IPS-NIHi7 (cell line): ENCODE results near the gene MGMT.

Experiments used
- DNase-seq: peaks from one replicate; pipeline ENCODE4 v3.0.0; 2012; ENCODE audit warnings: mixed read lengths; ENCODE audit errors: extremely low spot score

MGMT gene

DNA sequence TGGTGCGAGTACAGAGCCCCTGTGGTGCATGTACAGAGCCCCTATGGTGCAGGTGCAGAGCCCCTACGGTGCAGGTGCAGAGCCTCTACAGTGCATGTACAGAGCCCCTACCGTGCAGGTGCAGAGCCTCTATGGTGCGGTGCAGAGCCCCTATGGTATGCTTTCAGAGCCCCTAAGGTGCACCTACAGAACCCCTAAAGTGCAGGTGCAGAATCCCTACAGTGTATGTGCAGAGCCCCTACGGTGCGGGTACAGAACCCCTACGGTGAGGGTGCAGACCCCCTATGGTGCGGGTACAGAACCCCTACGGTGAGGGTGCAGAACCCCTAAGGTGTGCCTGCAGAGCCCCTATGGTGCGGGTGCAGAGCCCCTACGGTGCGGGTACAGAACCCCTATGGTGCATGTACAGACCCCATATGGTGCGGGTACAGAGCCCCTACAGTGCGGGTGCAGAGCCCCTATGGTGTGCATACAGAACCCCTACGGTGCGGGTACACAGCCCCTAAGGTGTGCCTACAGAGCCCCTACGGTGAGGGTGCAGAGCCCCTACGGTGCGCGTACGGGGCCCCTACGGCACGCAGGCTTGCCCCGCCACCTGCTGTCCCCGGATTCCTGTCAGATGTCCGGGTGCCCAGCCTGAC is 53.5 kb downstream of the MGMT start:
- DNase-seq, result no peak

DNA sequence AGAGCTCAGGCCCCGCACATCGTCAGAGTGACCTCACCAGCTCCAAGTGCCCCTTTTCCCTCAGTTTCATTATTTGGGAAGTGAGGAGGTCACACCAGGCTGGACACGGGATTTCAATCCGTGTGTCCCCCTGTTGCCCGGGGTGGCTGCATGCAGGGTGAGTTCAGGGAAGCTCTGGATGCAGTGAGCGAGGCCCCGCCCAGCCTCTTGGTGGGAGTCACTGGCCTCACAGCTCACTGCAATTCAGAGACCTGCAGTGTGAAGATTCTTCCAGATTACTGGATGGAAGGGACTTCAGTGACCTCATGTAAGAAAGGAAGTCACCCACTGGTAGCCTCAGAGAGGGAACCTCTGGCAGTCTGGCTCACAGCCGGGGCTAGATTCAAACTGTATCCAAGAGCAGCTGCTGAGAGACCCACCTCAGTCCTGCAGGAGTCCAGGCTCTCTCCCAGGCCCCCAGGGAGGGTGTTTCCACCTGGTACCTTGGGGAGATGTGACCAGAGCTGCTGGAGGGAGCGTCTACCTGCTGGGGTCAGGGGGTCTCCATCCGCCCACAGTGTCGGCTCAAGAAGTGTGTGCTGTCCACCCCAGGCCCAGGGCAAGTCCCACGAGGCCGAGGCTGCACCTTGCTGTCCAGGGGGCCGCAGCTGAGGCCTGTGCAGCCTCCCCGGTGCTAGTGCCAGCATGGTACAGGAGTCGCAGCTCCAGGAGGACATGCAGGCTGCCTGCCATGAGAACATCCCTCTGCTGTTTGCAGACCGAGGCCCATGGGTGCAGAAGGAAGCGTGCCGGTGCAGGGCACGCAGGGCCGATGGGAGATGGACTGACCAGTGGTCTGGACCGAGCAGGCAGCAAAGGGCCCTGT is 54.4 kb downstream of the MGMT start:
- no peak for DNase-seq

DNA sequence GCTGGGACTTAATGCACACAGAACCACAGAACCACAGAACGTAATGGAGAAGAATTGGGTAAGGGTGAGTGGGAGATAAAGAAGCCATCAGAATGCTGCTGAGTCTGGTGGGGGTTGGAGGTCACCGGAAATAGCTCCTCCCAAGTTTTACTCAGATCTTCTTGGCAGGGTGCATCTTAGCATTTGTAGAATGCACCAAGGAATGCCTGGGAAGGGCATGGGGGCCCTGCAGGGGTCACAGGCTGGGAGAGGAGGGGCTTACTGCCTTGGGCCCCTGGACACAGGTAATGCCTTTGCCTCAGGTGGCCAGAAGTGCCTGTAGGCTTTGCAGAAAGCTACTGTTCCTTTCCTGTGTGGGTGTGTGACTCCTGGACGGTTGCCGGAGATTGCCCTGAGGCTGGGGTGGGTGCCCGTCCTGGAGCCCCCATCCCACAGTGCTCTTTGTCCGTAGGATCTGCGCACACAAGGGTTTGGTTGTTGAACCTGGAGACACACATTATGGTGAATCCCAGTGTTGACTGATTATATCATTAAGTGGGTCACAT is 55.1 kb downstream of the MGMT start:
- peak; percentile 56 for DNase-seq

DNA sequence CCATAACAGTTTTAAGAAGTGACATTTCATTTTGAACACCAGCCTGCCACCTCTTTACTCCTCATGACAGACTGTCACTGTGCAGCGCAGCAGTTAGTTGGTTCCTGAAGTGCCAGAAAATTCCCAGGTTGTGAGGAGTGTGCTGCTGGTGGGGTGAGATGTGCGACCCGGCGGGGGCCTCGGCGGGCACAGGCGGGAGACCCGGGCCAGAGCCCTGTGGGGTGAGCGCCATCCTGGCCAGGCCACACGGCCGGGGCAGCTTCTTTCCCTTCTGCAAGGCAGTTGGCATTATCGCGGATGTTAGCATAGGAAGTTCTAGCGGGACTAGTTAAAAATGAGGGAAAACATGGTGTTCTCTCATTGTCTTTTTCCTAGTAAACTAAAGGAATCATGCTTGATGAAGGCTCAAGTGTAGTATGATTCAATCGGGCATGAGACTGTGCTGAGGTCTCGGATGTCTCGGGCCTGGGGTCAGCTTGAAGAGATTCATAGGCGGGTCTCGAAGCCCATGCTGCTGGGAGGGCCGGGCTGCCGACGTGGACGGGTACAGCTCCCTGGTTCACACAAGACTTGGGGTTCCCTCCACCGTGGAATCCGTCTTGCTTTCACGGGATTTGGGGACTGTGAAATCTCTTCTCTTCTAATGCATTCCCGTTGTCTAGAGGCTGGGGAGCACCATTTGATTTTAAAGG is 56.1 kb downstream of the MGMT start:
- no peak for DNase-seq

DNA sequence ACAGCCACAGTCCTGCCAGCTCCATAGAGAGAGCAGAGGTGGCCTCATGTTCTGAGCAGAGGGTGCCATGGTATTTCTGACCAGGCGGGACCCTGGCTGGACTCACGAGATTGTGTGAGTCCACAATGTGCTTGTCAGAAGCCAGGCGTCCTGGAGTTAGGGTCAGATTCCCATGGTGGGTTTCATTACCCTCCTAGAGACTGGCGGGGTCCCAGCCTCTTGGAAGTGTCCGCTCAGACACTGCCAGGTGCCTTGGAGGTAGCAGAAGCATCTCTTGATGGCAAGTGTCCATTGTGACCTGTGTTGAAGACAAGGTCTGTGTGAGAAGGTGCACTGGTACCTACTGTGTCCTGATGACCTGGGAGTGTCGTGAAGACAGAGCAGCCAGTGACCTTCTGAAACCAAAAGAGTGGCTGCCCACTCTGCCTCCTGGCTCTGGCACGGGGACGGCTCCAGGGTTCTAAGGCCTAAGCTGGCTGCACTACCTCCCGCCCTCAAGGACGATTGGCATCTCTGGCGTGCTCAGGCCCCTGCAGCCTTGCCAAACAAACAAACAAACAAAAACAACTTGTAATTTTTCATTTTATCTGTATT is 56.8 kb downstream of the MGMT start:
- DNase-seq, result no peak

DNA sequence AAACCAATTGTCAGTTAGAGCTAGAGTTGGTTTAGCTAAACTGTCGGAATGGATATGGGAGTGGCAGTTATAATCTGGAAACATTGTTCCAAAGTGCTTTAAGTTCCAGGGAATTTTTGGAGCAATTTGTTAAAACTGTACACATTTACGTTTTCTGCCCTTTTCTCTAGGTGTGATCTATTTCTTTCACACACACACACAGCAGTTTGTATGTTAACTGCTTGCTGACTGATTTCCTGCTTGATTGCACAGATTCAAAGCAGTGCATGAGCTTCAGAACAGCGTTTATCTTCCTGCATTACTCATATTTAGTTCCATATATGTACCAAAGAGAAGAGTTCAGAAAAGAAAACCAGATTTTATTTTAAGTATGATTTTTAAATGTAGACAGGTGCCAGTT is 57.9 kb downstream of the MGMT start:
- no peak for DNase-seq

DNA sequence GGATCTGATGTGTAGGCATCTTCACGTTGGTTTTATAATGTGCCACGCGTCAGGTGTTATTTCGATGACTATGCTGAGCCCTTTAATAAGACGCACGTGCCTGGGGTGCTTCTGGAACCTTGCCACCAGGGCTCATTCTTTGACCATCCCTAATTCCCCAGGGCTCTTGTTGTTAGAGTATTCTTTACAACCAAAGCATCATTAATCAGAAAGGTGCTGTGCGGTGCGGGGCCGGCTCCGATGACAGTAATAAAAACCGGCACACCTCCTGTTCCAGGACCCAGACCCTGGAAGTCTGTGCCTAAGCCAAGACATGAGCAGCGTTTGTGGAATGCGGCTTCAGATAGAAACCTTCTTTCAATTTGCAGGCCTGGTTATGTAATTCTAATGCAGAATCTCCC is 58.4 kb downstream of the MGMT start:
- DNase-seq, result no peak

DNA sequence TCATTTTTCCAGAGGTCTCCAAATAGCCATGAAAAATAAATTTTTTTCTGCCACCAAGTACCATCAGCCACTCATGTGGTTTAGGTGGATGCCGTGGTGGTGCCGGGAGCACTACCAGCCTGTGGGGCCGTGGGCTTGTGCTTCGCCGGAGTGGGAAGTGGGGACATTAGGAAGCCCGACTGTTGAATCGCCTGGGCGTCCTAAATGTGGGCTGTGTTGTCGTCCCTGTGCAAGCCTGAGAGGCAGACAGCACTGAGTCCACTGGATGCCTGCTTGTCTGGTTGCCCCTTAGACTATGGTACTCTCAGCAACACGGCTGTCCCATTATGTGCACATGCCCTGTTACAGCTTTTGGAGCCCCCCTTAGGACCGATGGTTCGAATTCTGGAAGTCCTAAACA is 59.9 kb downstream of the MGMT start:
- no peak for DNase-seq

DNA sequence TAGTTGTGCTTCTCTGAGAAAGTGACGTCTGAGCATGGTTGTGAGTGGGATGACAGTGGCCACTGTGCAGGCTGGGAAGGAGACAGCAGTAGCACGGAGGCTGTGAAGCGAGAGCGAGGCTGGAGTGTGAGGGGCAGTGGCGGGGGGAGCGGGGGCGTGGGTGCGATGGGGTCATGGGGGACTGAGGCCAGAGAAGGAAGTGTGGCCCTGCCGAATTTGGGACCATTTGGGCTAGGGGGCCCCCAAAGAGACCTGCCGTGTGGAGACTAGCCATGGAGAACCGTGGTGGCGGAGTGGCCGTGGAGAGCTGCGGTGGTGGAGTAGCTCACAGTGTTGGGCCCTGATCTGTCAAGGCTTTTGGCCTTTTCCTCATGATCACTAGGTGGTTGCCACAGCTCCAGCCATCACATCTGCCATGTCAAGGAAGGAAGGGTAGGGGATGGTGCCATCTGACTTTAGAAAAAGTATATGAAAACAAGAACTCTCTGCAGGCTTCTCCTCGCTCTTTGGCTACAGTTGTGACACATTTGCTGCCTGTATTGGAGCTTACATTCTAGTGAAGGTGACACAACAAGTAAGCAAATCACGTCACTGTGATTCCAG is 61.4 kb downstream of the MGMT start:
- no peak for DNase-seq

DNA sequence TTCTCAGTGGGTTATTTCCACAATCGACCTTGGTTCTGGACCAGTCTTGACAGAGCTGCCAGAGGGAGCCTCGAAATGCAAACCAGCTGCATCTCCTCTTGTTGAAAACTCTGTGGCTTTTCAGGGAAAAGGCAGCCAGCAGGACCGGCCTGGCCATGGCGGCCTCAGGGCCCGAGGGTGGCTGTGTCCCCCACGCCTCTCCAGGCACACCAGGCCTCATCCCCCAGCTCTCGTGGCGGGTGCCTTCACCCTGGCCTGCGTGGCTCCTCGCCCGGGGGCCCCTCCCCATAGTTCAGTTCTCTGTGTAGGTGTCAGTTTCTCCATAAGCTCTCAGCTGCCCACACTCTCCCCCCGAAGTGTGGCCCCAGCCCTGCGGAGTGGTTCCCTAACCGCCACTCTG is 63.5 kb downstream of the MGMT start:
- no peak for DNase-seq

DNA sequence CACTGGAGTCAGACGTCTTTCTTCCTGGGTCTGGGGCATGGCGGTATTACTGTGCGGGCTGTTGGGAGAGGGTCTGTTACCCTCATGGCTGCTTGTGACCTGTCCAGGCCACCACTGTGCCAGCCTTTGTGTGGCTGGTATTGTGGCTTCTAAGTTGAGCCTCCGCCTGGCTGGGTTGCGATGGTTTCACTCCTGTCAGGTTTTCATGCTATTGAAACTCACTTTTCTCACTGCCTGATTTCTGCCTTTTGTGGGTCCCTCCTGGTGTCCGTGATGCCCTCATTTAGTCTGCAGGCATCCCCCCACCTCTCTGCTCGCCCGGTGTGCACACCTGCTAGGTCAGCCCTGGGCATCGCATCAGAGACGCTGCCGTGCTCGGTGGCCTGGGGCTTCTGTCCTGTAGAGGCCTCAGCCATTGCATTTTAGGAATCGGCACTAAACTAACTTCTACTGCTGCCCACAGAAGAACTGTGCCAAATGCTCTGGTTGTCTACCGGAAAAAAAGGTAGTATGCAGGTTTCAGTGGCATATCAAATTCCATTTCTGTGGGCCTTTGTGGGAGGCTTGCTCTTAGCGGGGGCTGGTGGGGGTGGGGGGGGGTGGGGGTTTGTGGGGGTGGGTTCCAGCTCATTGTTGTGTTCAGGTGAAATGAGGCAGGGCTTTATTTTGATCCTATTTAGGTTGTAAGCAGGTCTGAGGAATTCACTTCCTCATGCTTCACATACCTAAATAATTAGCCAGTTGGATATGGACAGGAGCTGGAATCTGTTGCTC is 64.3 kb downstream of the MGMT start:
- peak; percentile 46 for DNase-seq

DNA sequence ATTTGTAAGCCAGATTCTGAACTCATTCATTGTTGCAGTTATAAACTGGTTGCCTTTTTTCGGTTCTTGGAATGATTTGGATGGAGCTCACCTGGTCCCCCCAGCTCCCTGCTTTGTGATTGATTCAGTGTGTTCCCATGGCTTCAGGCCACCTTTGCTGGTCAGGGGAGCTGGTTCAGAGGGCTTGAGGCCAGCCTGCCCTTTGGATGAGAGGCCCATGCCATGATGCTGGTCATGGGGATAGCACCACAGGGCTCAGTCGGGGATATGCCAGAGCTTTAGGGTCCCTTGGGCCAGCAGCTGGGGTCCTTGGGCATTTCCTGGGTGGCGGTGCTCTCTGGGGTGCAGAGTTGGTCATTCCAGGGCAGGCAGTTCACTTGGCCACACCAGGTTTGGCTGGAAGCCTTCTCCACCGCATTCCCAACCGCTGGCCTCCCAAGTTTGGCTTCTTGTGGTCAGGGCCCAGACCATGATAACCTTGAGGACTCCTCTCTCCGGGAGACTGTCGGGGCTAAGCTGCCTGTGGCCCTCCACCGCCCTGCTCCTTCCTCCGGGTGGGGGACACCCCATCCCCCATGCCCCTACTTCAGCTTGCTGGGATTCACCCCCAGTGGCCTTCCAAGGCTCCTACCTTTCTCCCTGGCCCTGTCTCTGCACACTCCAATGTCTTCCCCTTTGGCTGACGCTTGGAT is 65.1 kb downstream of the MGMT start:
- no peak for DNase-seq

DNA sequence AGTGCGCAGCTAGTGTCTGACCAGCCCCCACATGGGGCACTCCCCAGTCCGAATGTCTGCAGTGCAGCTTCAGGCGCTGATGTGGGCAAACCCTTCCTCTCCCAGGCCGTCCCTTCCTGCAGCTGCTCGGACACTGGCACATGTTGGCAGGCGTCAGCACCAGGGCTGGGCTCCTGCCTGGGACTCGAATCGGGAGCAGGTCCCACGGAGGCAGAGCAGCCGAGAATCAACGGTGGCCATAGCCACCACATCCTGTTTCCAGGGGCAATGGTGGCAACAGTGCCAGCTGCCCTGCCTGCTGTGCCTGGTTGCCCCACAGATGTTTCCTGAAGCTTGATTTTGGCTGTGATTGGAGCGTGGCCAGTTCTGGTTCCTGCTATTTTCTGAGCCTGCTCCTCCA is 65.8 kb downstream of the MGMT start:
- DNase-seq, result no peak

DNA sequence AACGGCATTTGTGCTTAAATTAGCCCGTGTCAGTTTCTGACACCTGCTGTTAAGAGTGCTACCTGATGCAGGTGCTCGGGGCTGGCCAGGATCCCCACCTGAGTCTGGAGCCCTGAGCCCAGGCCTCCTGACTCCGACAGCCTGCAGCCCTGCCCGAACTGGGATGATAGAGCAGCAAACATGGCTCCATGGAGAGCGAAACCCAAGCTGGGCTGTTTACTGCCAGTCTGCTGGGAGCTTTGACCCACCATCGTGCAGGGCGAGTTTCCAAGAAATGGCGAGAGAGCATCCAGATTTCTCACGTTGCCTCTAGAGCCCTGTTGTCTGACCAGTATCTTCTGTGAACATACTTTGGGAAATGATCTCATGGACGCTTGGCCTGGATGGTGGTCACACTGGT is 66.2 kb downstream of the MGMT start:
- DNase-seq, result no peak

DNA sequence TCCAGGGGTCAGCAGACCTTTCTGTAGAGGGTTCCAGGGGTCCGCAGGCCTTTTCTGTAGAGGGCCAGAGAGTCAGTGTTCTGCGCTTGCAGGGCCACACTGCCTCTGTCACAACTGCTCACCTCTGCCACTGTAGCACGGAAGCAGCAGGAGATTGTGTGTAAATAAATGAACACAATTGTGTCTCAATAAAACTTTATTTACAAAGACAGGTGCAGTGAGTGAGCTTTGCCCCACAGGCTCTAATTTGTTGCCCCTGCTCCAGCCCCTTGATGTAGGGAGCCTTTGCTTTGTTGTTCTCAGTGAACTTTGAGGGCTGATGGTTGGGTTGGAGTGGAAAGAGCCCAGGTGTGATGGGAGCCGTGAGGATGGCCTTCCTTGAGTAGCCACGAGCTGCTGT is 67.8 kb downstream of the MGMT start:
- DNase-seq, result no peak

DNA sequence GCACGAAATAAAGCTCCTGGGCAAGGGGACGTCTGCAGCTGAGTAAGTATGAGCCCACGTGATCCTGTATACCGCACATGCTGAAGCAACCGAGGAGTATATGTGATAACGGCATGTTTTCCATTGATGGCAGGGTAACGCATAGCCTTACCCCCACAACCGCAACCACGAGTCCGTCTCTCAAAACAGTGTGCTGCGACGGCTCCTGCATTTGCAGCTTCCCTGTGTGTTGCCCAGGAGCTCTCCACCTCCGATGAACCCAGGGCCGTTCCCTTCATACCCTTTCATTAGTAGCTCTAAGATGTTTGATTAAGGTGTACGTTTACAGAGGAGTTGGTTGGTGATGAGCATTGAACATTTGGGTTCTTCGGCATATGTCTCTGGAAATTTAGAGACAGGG is 69.3 kb downstream of the MGMT start:
- DNase-seq, result no peak

DNA sequence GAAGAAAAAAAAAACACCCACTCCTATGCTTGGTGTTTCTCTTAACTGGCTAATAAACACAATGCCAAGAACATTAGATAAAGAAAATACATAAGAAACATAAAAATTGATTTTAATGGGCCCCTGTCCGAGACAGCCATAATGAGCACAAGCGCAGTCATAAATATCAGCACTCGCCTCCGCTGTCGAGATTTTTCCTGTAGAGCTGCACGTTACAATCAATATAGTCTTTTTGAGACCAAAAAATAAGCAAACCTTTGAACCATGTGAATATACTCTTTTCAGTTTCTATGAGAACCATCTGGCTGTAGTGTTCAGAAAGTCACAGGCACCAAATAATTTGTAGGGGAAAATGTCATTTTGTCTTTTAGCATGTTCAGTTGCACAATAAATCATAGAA is 70.1 kb downstream of the MGMT start:
- no peak for DNase-seq

DNA sequence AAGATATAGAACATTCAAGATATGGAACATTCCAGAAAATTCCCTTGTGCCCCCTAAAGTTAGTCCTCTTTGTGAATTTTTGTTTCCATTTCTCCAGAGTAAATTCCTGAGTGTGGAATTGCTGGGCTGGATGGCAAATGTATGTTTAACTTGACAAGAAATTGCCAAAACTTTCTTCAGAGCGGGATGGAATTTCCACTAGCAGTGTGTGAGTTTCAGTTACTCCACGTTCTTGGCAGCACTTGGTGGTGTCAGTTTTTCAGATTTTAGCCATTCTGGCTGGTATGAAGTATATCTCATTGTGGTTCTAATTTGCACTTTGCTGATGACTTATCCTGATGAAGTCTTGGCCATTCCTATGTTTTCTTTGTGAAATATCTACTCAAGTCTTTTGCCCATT is 71.2 kb downstream of the MGMT start:
- DNase-seq, result no peak

DNA sequence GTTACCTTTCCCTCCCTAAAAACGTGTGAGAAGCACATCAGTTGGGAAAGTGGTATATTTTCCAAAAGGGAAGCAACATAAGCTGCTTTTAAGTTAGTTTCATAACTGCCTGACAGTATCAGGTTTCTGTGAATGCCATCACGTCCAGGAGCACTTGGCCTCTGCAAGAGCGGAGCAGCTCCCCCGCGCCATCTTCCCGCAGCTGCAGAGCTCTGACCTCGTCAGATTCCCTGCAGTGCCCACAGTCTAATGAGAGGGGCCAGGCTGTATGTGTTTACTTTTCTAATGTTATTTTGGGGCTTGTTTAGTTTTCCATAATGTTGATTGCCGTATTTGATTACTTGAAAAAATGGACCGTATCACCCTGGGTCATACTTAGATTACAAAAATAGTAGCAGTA is 74.2 kb downstream of the MGMT start:
- no peak for DNase-seq

DNA sequence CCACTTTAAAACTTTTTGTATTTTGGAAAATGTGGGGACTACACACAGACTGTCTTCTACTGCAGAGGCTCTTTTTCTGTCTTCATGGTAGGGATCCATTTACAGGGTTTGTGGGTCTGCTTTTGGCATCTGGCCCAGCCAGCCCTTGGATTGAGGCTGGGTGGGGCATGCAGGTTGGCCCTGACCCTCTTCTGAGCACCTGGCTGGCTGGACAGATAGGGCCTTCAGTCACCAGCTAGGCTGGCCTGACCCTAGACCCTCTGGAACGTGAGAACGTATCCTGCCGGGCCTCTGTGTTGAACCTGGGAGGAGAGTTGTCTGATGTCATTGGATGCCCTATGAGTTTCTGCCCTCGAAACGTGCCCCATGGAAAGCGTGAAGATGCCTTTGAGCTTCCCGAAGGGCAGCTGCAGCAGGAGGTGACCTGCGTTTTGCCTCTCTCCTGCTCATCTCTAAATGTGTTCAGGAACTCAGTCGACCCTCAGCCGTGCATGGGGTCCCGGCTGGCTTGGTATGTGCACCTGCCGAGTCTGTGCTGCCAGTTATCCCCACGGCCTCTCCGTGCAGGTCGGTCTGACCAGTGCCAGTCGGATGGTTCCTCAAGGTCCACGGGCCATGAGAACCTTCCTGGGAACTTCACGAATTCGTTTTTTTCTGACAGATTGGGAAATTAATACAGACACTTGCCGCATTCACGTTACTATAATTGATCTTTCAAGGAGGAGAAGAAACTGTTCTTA is 74.9 kb downstream of the MGMT start:
- DNase-seq, result no peak
